ENCODE results near the gene MAMLD1. TPM values are rescaled to one million over a fixed set of nuclear protein-coding genes. Genes with fewer than 3 reads are reported as not detected.

MAMLD1 gene, protein sequence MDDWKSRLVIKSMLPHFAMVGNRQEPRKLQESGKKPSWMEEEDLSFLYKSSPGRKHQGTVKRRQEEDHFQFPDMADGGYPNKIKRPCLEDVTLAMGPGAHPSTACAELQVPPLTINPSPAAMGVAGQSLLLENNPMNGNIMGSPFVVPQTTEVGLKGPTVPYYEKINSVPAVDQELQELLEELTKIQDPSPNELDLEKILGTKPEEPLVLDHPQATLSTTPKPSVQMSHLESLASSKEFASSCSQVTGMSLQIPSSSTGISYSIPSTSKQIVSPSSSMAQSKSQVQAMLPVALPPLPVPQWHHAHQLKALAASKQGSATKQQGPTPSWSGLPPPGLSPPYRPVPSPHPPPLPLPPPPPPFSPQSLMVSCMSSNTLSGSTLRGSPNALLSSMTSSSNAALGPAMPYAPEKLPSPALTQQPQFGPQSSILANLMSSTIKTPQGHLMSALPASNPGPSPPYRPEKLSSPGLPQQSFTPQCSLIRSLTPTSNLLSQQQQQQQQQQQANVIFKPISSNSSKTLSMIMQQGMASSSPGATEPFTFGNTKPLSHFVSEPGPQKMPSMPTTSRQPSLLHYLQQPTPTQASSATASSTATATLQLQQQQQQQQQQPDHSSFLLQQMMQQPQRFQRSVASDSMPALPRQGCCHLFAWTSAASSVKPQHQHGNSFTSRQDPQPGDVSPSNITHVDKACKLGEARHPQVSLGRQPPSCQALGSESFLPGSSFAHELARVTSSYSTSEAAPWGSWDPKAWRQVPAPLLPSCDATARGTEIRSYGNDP
- 7.9 to 10.4 TPM (median 9.0 TPM) in 5 replicates for total RNA-seq (2022; extraction: Qiagen RNA extraction; ENCODE audit: low read depth)

DNA sequence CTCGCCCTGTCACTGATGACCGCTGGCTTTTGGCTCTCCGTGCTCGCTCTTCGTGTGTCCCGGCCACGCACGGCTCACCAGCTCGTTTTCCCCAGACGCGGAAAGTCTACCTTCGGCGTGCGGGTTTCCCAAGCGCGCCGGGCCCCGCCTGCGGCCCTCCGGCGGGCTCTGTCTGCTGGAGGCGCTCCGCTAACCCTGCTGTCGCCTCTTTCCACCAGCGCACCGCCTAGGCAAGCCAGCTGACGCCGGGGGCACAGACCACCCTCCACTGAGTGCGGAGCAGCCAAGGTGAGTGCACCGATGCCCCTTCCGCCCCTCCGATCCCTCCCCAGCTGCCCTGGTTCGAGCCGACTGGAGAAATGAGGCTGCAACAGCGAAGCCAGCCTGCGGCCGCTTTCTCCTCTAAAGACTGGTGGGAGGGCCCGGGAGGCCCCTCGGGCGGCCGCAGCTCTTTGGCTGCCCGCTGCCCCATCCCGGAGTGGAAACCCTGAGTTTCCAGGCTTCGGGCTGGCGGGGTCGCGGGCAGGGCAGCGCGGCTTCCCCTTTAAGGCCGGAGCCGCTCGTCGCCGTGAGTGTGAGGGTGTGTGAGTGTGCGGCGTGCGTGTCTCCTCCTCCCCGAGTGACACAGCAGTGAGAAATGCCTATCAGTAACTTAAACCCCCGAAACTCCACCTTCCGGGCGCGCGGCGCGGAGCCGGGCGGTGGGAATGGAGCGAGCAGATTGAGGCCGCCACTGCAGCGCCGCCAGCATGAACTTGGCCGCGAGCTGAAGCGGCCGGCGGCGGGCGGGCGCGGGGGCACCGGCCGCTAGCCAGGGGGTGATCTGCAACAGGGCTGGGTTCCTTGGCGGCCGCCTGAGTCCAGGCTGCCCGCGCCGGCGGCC is at the start of gene MAMLD1:
MAMLD1 (plus strand) TSS at position 719 of the 883 bp plus-strand sequence. CDS start 82,200 bp downstream, outside the sequence.

Other genes starting within 250 kb of the MAMLD1 start
- gene MTM1, start 205.3 kb downstream of the MAMLD1 start, total RNA-seq (2022; extraction: Qiagen RNA extraction; ENCODE audit: low read depth) = 6.5 to 8.0 TPM (median 7.2 TPM) in 5 replicates

Data from A549 treated with RU486 at 1 μM for 4 hours (cell line).